Endodermal cell (in vitro differentiated cells): Measurements from ENCODE around the gene HSFX2. TPM values are rescaled to one million over a fixed set of nuclear protein-coding genes. Genes with fewer than 3 reads are reported as not detected.

ENCODE experiments used
- DNase-seq: peaks from one replicate; pipeline ENCODE4 v3.0.0-alpha.2; 2017
- H3K27ac ChIP-seq: 2 replicates; pipeline ENCODE4 v1.5.1; 2013; ENCODE audit warnings: mild to moderate bottlenecking, low read depth, low read length, moderate library complexity
- H3K27me3 ChIP-seq: 2 replicates; pipeline ENCODE4 v1.6.1; 2013; ENCODE audit warnings: mild to moderate bottlenecking, low read length, moderate library complexity; ENCODE audit not compliant: insufficient read depth, control insufficient read depth, poor library complexity, severe bottlenecking
- H3K36me3 ChIP-seq: 2 replicates; pipeline ENCODE4 v1.7.0; 2013; ENCODE audit warnings: mild to moderate bottlenecking, low read length, moderate library complexity; ENCODE audit not compliant: control insufficient read depth, insufficient read depth
- H3K4me1 ChIP-seq: one replicate; pipeline ENCODE4 v1.7.0; 2013; ENCODE audit warnings: low read length; ENCODE audit not compliant: control insufficient read depth, insufficient read depth
- H3K4me3 ChIP-seq: 2 replicates; pipeline ENCODE4 v1.5.1; 2013; ENCODE audit warnings: mild to moderate bottlenecking, low read length, moderate library complexity
- H3K9ac ChIP-seq: 2 replicates; pipeline ENCODE4 v1.6.1; 2013; ENCODE audit warnings: mild to moderate bottlenecking, low read length, moderate library complexity; ENCODE audit not compliant: poor library complexity, severe bottlenecking; ENCODE audit errors: extremely low read depth
- H3K9me3 ChIP-seq: 2 replicates; pipeline ENCODE4 v1.6.1; 2013; ENCODE audit warnings: mild to moderate bottlenecking, low read length, moderate library complexity; ENCODE audit not compliant: control insufficient read depth
- H3K27ac Mint-ChIP-seq: 2 replicates; pipeline ENCODE4 v1.8.0; 2020; ENCODE audit warnings: mixed read lengths
- H3K27me3 Mint-ChIP-seq: 2 replicates; pipeline ENCODE4 v1.8.0; 2021; ENCODE audit warnings: mild to moderate bottlenecking, mixed read lengths; ENCODE audit not compliant: insufficient read depth
- H3K36me3 Mint-ChIP-seq: 2 replicates; pipeline ENCODE4 v1.8.0; 2020; ENCODE audit warnings: low read depth, mixed read lengths
- H3K4me1 Mint-ChIP-seq: 2 replicates; pipeline ENCODE4 v1.8.0; 2020; ENCODE audit warnings: mixed read lengths
- H3K4me3 Mint-ChIP-seq: 2 replicates; pipeline ENCODE4 v1.8.0; 2020; ENCODE audit warnings: mild to moderate bottlenecking, moderate library complexity, mixed read lengths
- H3K9me3 Mint-ChIP-seq: 2 replicates; pipeline ENCODE4 v1.8.0; 2020; ENCODE audit warnings: mild to moderate bottlenecking, mixed read lengths
- WGBS, 2 experiments: methylation state at CpG; one replicate each; pipeline versions ENCODE4 v1.1.5 to v1.1.7; 2013; ENCODE audit warnings: missing lambda C conversion rate in 2 of 2, mixed read lengths in 1 of 2; ENCODE audit not compliant: insufficient coverage in 1 of 2, insufficient read length in 1 of 2; 5-methylcytosine and 5-hydroxymethylcytosine counted together
- total RNA-seq, 2 donors: library from RNA; stranded (reverse); fragmentation: NEBNext Ultra II Directional in 1 of 2; extraction: Animal tissue kit (Norgen Biotek cat#: 25700) in 1 of 2; gene quantifications; 2 replicates in 1 of 2; 3 replicates in 1 of 2; pipeline ENCODE4 v1.2.1, GENCODE V29; 2021
- TF ChIP-seq, protein P1 (sequence below): fragments of 200-600 bp; sonication (generic); conservative IDR thresholded peaks from 2 replicates; pipeline ENCODE4 v1.5.0; 2021; ENCODE audit warnings: antibody characterized with exemption, mild to moderate bottlenecking

HSFX2 gene
- total RNA-seq, 2 donors from 2014 or later, result not detected

DNA sequence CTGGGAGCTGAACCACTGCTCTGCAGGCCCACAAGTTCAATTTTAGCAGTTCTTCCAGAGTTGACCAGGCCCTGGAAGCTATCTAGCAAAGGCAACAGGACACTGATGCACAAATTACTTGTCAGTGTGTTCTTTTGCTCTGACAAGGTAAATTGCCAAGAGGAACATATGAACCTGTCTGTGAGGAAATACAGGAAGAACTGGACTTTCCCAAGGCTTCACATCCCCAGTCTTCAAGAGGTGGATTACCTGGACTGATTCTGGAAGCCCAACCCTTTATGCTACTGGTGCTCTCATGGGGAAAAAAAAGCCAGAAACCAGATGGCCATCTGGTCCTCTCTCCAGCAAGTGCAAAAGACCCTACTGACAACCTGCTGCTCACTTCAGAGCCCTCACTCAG, 38.4 kb upstream of the HSFX2 start:
- H3K4me3 ChIP-seq, result no peak overlapping the region
- Mint-ChIP-seq H3K9me3 (peaks cover 70% of the 10 kb centered on the region), H3K36me3 (peaks cover 5% of the 10 kb centered on the region), H3K4me3 (no peak overlapping the region), H3K27me3 (peaks cover 18% of the 10 kb centered on the region), H3K4me1 (peaks cover 15% of the 10 kb centered on the region), H3K27ac (no peak overlapping the region)
- H3K27ac ChIP-seq, result no peak overlapping the region
- peaks cover 24% of the 10 kb centered on the region for H3K9me3 ChIP-seq
- TF ChIP-seq, protein P1, sequence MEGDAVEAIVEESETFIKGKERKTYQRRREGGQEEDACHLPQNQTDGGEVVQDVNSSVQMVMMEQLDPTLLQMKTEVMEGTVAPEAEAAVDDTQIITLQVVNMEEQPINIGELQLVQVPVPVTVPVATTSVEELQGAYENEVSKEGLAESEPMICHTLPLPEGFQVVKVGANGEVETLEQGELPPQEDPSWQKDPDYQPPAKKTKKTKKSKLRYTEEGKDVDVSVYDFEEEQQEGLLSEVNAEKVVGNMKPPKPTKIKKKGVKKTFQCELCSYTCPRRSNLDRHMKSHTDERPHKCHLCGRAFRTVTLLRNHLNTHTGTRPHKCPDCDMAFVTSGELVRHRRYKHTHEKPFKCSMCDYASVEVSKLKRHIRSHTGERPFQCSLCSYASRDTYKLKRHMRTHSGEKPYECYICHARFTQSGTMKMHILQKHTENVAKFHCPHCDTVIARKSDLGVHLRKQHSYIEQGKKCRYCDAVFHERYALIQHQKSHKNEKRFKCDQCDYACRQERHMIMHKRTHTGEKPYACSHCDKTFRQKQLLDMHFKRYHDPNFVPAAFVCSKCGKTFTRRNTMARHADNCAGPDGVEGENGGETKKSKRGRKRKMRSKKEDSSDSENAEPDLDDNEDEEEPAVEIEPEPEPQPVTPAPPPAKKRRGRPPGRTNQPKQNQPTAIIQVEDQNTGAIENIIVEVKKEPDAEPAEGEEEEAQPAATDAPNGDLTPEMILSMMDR, result no peak
- H3K4me1 ChIP-seq, result peaks cover 5% of the 10 kb centered on the region
- no peak overlapping the region for H3K9ac ChIP-seq
- no peaks in the 10 kb centered on the region for H3K27me3 ChIP-seq
- DNase-seq, result no peak
- no peaks in the 10 kb centered on the region for H3K36me3 ChIP-seq

- WGBS, 2 experiments, result 2 to 3% methylated on average over 5 to 78 of the region's 102 CpGs
- peak; percentile 90 for DNase-seq
- H3K27me3 Mint-ChIP-seq, result peaks cover 18% of the 10 kb centered on the region
- no peaks in the 10 kb centered on the region for H3K36me3 Mint-ChIP-seq
- TF ChIP-seq, protein P1, result no peak
- peak within 1 kb of the TSS; percentile 87 for H3K4me3 Mint-ChIP-seq
- Histone ChIP-seq H3K9ac (peak within 1 kb of the TSS; percentile 72), H3K4me3 (peak within 1 kb of the TSS; percentile 96), H3K27ac (no peak within 1 kb of the TSS), H3K27me3 (no peaks in the 10 kb centered on the region), H3K36me3 (no peaks in the 10 kb centered on the region), H3K4me1 (peaks cover 5% of the 10 kb centered on the region), H3K9me3 (peaks cover 7% of the 10 kb centered on the region)
- peaks cover 66% of the 10 kb centered on the region for H3K9me3 Mint-ChIP-seq
- H3K27ac Mint-ChIP-seq, result peak within 1 kb of the TSS; percentile 84
- H3K4me1 Mint-ChIP-seq, result peaks cover 29% of the 10 kb centered on the region
Measured at GRCh38 chrX:149631234-149632165, 36.4 kb upstream of the HSFX2 start, which contains the start of gene TMEM185A. TMEM185A (minus strand) TSS chrX:149631792; CDS start chrX:149631580, 212 bp downstream.

GRCh38 chrX:149630681-149631233, 35.6 kb upstream of the HSFX2 start:
- Mint-ChIP-seq H3K9me3 (peaks cover 66% of the 10 kb centered on the region), H3K27ac (peak overlapping the region; percentile 84), H3K27me3 (peaks cover 18% of the 10 kb centered on the region), H3K4me1 (peaks cover 36% of the 10 kb centered on the region), H3K4me3 (peak overlapping the region; percentile 87), H3K36me3 (no peaks in the 10 kb centered on the region)
- H3K4me1 ChIP-seq, result peaks cover 9% of the 10 kb centered on the region
- no peak for DNase-seq
- H3K27ac ChIP-seq, result no peak overlapping the region
- peaks cover 7% of the 10 kb centered on the region for H3K36me3 ChIP-seq
- TF ChIP-seq, protein P1, result no peak
- no peaks in the 10 kb centered on the region for H3K27me3 ChIP-seq
- peak overlapping the region; percentile 96 for H3K4me3 ChIP-seq
- no peaks in the 10 kb centered on the region for H3K9me3 ChIP-seq
- H3K9ac ChIP-seq, result peak overlapping the region; percentile 72
- 5% methylated on average over 15 of the region's 16 CpGs; no CpG with 5 or more reads in 1 of the 2 experiments for WGBS, 2 experiments
